ENCODE data around the gene FKBP15. TPM values are rescaled to one million over a fixed set of nuclear protein-coding genes. Genes with fewer than 3 reads are reported as not detected.
A peak's percentile ranks its signal among the peaks of the same experiment; 100 is the strongest.

Gene FKBP15
- total RNA-seq, 4 donors from 2014 or later = 18.1 to 23.0 (median 20.6) TPM

DNA sequence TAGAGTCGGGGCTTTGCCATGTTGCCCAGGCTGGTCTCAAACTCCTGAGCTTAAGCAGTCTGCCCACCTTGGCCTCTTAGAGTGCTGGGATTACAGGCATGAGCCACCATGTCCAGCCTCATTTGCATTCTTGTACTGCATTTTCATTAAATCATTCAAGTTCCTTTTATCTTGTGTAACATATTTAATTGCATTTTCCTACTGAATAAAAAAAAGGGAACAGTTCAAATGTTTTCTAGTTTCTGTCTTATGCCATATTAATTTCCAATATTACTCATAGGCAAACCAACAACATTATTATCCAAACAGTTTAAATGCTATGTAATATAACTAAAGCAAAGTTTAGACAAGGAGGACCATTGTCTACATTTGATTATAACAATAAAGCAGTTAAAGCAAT, 6.4 kb upstream of the FKBP15 start:
- no peak overlapping the region for H3K27ac ChIP-seq (replicated peaks in 1 of 4)
- H3K4me1 ChIP-seq = peaks cover 11 to 17% (median 14%) of the 10 kb centered on the region in 4 donors
- no peaks in the 10 kb centered on the region for H3K9me3 ChIP-seq
- DNase-seq (ENCODE audit: extremely low spot score) = no peak
- WGBS = 93% methylated on average over 1 of the region's 1 CpG
- intact Hi-C loops (cut with DNase I) = no loop called here
- no peaks in the 10 kb centered on the region for H3K27me3 ChIP-seq
- peaks cover 0 to 5% (median 0%) of the 10 kb centered on the region in 4 donors for H3K36me3 ChIP-seq
- no peak overlapping the region for H3K4me3 ChIP-seq
- TF ChIP-seq POLR2A (IDR thresholded peaks at IDR 0.05; ENCODE audit: low read depth) (no peak), POLR2AphosphoS5 (IDR thresholded peaks at IDR 0.05) (no peak), EP300 (IDR thresholded peaks at IDR 0.05) (no peak)
- TF ChIP-seq, protein P1, sequence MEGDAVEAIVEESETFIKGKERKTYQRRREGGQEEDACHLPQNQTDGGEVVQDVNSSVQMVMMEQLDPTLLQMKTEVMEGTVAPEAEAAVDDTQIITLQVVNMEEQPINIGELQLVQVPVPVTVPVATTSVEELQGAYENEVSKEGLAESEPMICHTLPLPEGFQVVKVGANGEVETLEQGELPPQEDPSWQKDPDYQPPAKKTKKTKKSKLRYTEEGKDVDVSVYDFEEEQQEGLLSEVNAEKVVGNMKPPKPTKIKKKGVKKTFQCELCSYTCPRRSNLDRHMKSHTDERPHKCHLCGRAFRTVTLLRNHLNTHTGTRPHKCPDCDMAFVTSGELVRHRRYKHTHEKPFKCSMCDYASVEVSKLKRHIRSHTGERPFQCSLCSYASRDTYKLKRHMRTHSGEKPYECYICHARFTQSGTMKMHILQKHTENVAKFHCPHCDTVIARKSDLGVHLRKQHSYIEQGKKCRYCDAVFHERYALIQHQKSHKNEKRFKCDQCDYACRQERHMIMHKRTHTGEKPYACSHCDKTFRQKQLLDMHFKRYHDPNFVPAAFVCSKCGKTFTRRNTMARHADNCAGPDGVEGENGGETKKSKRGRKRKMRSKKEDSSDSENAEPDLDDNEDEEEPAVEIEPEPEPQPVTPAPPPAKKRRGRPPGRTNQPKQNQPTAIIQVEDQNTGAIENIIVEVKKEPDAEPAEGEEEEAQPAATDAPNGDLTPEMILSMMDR (IDR thresholded peaks at IDR 0.05) = no peak

DNA sequence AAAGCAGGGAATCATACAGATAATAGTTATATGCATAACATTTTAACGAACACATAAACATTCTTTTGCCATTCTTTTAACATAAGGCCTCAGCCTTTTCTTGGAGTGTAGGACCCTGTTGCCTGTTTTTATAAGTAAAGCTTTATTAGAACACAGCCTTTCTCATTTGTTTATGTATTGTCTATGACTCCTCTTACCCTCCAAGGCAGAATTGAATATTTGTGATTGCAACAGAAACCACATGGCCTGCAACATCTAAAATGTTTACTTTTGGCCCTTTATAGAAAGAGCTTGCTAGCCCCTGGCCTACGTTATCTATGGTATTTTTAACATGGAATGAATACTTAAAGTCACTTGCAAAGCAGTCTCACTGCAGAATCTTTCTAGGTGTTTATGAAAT, 2.9 kb upstream of the FKBP15 start:
- Histone ChIP-seq H3K9me3 (no peaks in the 10 kb centered on the region), H3K4me1 (peaks cover 29 to 42% (median 38%) of the 10 kb centered on the region in 4 donors), H3K36me3 (peaks cover 0 to 5% (median 0%) of the 10 kb centered on the region in 4 donors), H3K27ac (replicated peaks in 1 of 4) (no peak overlapping the region), H3K27me3 (no peaks in the 10 kb centered on the region), H3K4me3 (no peak overlapping the region)
- no peak for DNase-seq (ENCODE audit: extremely low spot score)
- WGBS = 79% methylated on average over 2 of the region's 2 CpGs
- intact Hi-C loops (cut with DNase I) = loop anchor here (5.0 kb wide), 2 partner anchors 48 to 72 kb away; partner anchors contain the start of gene SLC31A2
- no peak for TF ChIP-seq POLR2AphosphoS5 (IDR thresholded peaks at IDR 0.05)
- TF ChIP-seq POLR2A (IDR thresholded peaks at IDR 0.05; ENCODE audit: low read depth) = no peak
- TF ChIP-seq EP300 (IDR thresholded peaks at IDR 0.05) = no peak
- TF ChIP-seq, protein P1 (IDR thresholded peaks at IDR 0.05) = no peak

DNA sequence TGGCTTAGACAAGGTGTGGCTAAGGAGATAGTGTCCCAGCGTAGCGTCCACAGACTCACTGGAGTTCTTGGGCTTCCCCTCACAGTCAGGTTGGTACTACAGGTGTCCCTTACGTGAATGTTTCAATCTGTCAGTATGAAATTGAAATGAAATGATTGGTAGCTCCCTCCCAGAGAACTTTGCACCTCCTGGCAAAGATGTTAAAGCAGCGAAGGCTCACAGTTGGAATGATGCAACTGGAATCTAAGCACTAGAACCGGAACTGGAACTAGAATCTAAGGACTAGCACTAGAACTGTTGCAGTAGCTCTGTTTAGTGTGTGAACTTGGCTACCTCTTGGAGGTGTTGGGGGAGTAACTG, 1.4 kb upstream of the FKBP15 start:
- Histone ChIP-seq H3K27me3 (no peaks in the 10 kb centered on the region), H3K9me3 (no peaks in the 10 kb centered on the region), H3K4me3 (peak overlapping the region; percentile 65 to 89 (median 86)), H3K36me3 (peaks cover 0 to 3% (median 0%) of the 10 kb centered on the region in 4 donors), H3K27ac (replicated peaks in 1 of 4) (peak overlapping the region in 2 of 4 donors; percentile 90 to 93), H3K4me1 (peaks cover 29 to 55% (median 45%) of the 10 kb centered on the region in 4 donors)
- 64% methylated on average over 2 of the region's 5 CpGs for WGBS
- DNase-seq (ENCODE audit: extremely low spot score) = no peak
- intact Hi-C loops (cut with DNase I) = loop anchor here (5.0 kb wide), 2 partner anchors 50 to 70 kb away; partner anchors contain the start of gene SLC31A2
- TF ChIP-seq POLR2AphosphoS5 (IDR thresholded peaks at IDR 0.05) (no peak), EP300 (IDR thresholded peaks at IDR 0.05) (no peak), POLR2A (IDR thresholded peaks at IDR 0.05; ENCODE audit: low read depth) (no peak)
- TF ChIP-seq, protein P1 (IDR thresholded peaks at IDR 0.05) = no peak

DNA sequence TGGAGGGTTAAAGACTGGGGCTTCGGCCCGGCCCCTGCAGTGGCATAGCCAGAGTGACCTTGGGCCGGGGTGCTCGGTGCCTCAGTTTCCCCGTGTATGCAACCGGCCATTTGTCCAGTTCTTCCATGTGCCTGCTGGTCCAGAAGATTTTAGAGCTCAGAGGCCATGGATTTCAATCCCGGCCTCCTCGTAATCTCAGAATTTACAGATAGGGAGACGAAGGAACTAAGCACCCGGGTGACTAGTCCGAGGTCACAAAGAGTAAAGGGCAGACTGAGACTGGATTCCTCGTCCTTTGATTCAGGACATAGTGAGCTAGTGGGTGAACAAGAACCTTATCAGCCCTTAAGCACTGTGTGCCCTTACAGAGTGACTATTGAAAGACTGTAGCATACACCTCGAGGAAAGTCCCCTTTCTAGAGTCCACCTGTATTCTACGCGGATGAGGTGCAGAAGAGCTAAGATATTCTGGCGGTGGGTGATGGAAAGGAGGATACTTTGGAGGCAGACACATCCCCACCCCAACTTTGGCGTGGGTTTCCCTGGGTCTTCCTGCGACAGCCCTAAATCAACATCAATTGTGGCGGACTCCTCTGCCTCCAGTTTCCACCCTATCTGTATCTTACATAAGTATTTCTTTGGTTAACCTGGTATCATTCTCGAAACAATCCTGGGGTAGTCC, 864 bp upstream of the FKBP15 start:
- no peaks in the 10 kb centered on the region for H3K27me3 ChIP-seq
- H3K4me1 ChIP-seq = peaks cover 29 to 55% (median 45%) of the 10 kb centered on the region in 4 donors
- TF ChIP-seq POLR2AphosphoS5 (IDR thresholded peaks at IDR 0.05) (no peak), POLR2A (IDR thresholded peaks at IDR 0.05; ENCODE audit: low read depth) (no peak), EP300 (IDR thresholded peaks at IDR 0.05) (no peak)
- TF ChIP-seq, protein P1 (IDR thresholded peaks at IDR 0.05) = no peak
- WGBS = 15% methylated on average over 19 of the region's 20 CpGs
- H3K36me3 ChIP-seq = no peaks in the 10 kb centered on the region
- intact Hi-C loops (cut with DNase I) = loop anchor here (5.0 kb wide), 2 partner anchors 50 to 70 kb away; partner anchors contain the start of gene SLC31A2
- H3K4me3 ChIP-seq = peak overlapping the region; percentile 65 to 89 (median 86)
- no peaks in the 10 kb centered on the region for H3K9me3 ChIP-seq
- H3K27ac ChIP-seq (replicated peaks in 1 of 4) = peak overlapping the region; percentile 88 to 93 (median 91)
- DNase-seq (ENCODE audit: extremely low spot score) = no peak

All from esophagus muscularis mucosa (tissue), 4 donors.